Liver (tissue), 3 donors: ENCODE results near the gene XXYLT1.

Experiments
- FOXA1 ChIP-seq: IDR thresholded peaks from 2 replicates; pipeline ENCODE4 v1.6.1; 2016; ENCODE audit warnings: antibody characterized with exemption
- GABPA ChIP-seq, 2 donors: IDR thresholded peaks in 1 of 2; conservative IDR thresholded peaks in 1 of 2; 2 replicates each; pipeline ENCODE4 v1.6.1; 2016; ENCODE audit warnings: antibody characterized with exemption in 2 of 2, mild to moderate bottlenecking in 1 of 2, moderate library complexity in 1 of 2
- TF ChIP-seq, protein P1 (sequence below): fragments of 150-350 bp; IDR thresholded peaks from 2 replicates; pipeline ENCODE4 v1.5.1; 2017; ENCODE audit warnings: improper control_type of control experiment, low read depth, low read length; ENCODE audit not compliant: missing input control
- TF ChIP-seq, protein P2 (sequence below): IDR thresholded peaks from 2 replicates; pipeline ENCODE4 v1.6.1; 2016; ENCODE audit warnings: antibody characterized with exemption, mild to moderate bottlenecking
- TF ChIP-seq, protein P3 (sequence below): IDR thresholded peaks from 2 replicates; pipeline ENCODE4 v1.6.1; 2016; ENCODE audit warnings: antibody characterized with exemption
- donor health status: healthy.
- donor health status: healthy.

DNA sequence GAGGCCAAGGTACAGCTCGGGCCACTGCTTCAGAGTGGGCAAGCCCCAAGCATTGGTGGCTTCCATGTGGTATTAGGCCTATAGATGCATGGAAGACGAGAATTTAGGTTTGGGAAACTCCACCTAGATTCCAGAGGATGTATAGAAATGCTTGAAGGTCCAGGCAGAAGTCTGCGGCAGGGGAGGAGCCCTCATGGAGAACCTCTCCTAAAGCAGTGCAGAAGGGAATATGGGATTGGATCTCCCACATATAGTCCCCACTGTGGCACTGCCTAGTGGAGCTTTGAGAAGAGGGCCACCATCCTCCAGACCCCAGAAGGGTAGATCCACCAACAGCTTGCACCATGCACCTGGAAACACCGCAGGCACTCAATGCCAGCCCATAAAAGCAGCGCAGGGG is 48.1 kb upstream of the XXYLT1 start:
- TF ChIP-seq, protein P1, sequence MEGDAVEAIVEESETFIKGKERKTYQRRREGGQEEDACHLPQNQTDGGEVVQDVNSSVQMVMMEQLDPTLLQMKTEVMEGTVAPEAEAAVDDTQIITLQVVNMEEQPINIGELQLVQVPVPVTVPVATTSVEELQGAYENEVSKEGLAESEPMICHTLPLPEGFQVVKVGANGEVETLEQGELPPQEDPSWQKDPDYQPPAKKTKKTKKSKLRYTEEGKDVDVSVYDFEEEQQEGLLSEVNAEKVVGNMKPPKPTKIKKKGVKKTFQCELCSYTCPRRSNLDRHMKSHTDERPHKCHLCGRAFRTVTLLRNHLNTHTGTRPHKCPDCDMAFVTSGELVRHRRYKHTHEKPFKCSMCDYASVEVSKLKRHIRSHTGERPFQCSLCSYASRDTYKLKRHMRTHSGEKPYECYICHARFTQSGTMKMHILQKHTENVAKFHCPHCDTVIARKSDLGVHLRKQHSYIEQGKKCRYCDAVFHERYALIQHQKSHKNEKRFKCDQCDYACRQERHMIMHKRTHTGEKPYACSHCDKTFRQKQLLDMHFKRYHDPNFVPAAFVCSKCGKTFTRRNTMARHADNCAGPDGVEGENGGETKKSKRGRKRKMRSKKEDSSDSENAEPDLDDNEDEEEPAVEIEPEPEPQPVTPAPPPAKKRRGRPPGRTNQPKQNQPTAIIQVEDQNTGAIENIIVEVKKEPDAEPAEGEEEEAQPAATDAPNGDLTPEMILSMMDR: no peak
- TF ChIP-seq GABPA (IDR thresholded peaks at IDR 0.05 in 1 of 2, conservative IDR thresholded peaks at IDR 0.05 in 1 of 2) (no peak), FOXA1 (no peak)
- TF ChIP-seq, protein P2, sequence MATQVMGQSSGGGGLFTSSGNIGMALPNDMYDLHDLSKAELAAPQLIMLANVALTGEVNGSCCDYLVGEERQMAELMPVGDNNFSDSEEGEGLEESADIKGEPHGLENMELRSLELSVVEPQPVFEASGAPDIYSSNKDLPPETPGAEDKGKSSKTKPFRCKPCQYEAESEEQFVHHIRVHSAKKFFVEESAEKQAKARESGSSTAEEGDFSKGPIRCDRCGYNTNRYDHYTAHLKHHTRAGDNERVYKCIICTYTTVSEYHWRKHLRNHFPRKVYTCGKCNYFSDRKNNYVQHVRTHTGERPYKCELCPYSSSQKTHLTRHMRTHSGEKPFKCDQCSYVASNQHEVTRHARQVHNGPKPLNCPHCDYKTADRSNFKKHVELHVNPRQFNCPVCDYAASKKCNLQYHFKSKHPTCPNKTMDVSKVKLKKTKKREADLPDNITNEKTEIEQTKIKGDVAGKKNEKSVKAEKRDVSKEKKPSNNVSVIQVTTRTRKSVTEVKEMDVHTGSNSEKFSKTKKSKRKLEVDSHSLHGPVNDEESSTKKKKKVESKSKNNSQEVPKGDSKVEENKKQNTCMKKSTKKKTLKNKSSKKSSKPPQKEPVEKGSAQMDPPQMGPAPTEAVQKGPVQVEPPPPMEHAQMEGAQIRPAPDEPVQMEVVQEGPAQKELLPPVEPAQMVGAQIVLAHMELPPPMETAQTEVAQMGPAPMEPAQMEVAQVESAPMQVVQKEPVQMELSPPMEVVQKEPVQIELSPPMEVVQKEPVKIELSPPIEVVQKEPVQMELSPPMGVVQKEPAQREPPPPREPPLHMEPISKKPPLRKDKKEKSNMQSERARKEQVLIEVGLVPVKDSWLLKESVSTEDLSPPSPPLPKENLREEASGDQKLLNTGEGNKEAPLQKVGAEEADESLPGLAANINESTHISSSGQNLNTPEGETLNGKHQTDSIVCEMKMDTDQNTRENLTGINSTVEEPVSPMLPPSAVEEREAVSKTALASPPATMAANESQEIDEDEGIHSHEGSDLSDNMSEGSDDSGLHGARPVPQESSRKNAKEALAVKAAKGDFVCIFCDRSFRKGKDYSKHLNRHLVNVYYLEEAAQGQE: no peak
- TF ChIP-seq, protein P3, sequence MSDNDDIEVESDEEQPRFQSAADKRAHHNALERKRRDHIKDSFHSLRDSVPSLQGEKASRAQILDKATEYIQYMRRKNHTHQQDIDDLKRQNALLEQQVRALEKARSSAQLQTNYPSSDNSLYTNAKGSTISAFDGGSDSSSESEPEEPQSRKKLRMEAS: no peak
